Skeletal muscle satellite cell (primary cell): ENCODE measurements around the gene STK32C. TPM values are rescaled to one million over a fixed set of nuclear protein-coding genes. Genes with fewer than 3 reads are reported as not detected.
"Not testable (repeated sequence)": the region's sequence is repeated elsewhere in the genome, so short reads cannot be mapped to it uniquely, and the experiment has no call there.

Experiments
- H3K27me3 ChIP-seq: 2 replicates; pipeline ENCODE4 v1.7.0; 2013; ENCODE audit warnings: low read length; ENCODE audit not compliant: control insufficient read depth, insufficient read depth
- H3K36me3 ChIP-seq: 2 replicates; pipeline ENCODE4 v1.7.0; 2013; ENCODE audit warnings: mild to moderate bottlenecking, control low read depth, low read length; ENCODE audit not compliant: insufficient read depth
- H3K4me1 ChIP-seq: 2 replicates; pipeline ENCODE4 v1.7.0; 2013; ENCODE audit warnings: low read length; ENCODE audit not compliant: control insufficient read depth, insufficient read depth
- H3K4me2 ChIP-seq: 2 replicates; pipeline ENCODE4 v1.7.0; 2013; ENCODE audit warnings: mild to moderate bottlenecking, low read length
- H3K4me3 ChIP-seq: 2 replicates; pipeline ENCODE4 v1.7.0; 2013; ENCODE audit warnings: low read length
- H3K9ac ChIP-seq: 2 replicates; pipeline ENCODE4 v1.7.0; 2013; ENCODE audit warnings: mild to moderate bottlenecking, low read depth, low read length, moderate library complexity
- H3K9me3 ChIP-seq: replicated peaks from 2 replicates; pipeline ENCODE4 v1.7.0; 2013; ENCODE audit warnings: mild to moderate bottlenecking, control low read depth, low read length
- total RNA-seq: library from RNA; depleted of rRNA; stranded (reverse); fragments of >200 nt; gene quantifications from 2 replicates; pipeline ENCODE4 v1.2.3, GENCODE V29; 2012; rRNA removed

The STK32C gene
- 12.7 and 12.9 TPM in 2 replicates for total RNA-seq

DNA sequence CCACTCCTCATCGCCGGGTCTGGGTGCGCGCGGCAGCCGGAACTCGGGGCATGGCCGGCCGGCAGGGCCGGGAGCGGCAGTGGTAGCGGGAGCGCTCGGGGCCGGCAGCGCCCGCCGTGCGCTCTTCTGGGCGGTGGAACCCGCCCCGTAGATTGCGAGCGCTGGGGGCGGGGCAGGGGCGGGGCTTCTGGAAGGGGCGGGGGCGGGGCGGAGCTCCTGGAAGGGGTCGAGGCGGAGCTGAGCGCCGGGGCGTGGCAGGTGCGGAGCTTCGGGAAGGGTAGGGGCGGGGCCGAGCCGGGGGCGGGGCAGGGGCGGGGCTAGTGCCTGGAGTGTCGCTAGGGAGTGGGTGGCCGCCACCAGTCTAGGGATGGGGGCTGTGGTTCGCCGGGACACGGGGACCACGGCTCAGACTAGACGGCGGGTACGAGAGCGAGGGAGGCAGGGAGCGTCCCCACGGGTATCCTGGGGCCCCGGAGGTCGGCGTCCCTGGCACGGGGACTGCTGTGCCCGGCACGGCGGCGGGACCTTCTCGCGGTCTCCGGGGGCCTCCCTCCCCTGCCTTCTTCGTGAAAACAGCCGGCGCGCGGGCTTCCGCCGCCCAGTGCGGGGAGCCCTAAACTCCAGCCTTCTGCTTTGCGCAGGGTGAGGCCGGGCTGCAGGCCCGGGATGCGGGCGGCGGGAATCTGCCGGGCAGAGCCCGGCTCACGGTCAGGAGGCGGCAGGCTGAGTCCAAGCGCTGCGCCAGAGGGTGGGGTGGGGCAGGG is at the start of gene STK32C:
Gene STK32C (minus strand): TSS at position 128 of the 764 bp plus-strand sequence. CDS start 117 bp downstream, at position 11.
- H3K4me1 ChIP-seq: peaks cover 14% of the 10 kb centered on the region
- H3K36me3 ChIP-seq: no peaks in the 10 kb centered on the region
- no peaks in the 10 kb centered on the region for H3K27me3 ChIP-seq
- H3K4me2 ChIP-seq: peak within 1 kb of the TSS; percentile 99
- peak within 1 kb of the TSS; percentile 98 for H3K4me3 ChIP-seq
- no peaks in the 10 kb centered on the region for H3K9me3 ChIP-seq
- H3K9ac ChIP-seq: peak within 1 kb of the TSS; percentile 83

DNA sequence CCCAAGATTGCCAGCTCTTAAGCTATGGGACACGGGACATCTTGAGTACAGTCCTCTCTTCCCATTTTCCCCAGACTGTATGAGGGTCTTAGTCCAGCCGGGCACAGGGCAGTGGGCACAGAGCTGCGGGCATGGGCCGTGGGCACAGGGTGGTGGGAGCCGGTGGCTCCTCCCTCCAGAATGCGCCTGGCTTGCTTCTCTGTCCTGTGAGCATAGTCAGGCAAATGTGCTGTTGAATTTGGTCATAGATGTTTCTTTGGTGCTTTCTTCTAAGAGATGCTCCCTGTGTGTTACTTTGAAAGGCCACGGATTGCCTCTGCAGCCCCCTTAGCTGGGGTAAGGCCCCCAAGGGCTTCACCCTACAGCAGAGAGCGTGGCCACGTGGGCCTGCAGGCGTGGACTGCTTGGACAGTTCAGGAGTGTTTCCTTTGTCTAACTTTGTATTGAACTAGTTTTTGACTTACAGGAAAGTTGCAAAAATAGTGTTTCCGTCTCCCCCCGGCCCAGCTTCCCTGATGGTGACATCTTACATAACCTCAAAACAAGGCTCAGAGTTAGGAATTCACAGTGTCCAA is 49.0 kb upstream of the STK32C start:
- Histone ChIP-seq H3K27me3 (no peaks in the 10 kb centered on the region), H3K9me3 (no peaks in the 10 kb centered on the region), H3K4me1 (no peaks in the 10 kb centered on the region), H3K4me3 (no peak overlapping the region), H3K36me3 (no peaks in the 10 kb centered on the region), H3K4me2 (no peak overlapping the region), H3K9ac (no peak overlapping the region)

DNA sequence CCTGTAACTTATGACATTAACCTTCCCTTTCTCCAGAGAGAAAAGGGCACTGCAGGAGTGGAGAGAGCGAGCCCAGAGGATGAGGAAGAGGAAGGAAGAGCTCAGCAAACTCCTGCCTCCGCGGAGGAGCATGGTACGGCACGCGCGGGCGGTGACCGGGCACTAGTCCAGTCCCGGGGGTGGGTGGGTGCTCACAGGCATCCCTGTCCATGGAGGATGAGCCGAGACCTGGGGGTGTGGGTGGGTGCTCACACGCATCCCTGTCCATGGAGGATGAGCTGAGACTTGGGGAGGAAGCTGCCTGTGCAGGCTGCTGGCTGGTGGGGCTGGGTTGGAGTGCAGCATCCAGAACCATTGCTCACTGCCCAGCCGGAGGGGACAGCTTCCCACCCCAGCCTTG is 48.0 kb upstream of the STK32C start:
- no peaks in the 10 kb centered on the region for H3K27me3 ChIP-seq
- no peak overlapping the region for H3K4me2 ChIP-seq
- H3K4me1 ChIP-seq: no peaks in the 10 kb centered on the region
- no peak overlapping the region for H3K9ac ChIP-seq
- H3K9me3 ChIP-seq: no peaks in the 10 kb centered on the region
- H3K36me3 ChIP-seq: no peaks in the 10 kb centered on the region
- H3K4me3 ChIP-seq: no peak overlapping the region

DNA sequence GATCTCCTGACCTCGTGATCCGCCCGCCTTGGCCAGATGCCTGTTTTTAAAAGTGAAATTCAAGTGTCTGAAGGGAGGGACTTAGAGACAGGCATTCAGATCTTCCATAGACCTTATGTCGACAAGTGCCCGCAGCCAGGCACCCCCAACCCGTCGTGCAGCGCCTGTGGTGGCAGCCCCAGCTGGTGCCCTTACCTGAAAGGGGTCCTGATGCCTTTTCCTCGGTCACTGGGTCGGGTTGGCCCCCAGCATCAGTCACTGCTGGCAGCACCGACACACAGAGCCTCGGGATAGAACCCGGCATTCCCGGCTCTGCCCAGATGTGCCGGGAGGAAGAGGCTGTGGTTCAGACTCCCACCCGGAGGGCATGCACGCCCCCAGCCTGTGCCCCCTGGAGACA is 47.5 kb upstream of the STK32C start:
- H3K36me3 ChIP-seq: no peaks in the 10 kb centered on the region
- no peak overlapping the region for H3K9ac ChIP-seq
- no peak overlapping the region for H3K4me3 ChIP-seq
- H3K27me3 ChIP-seq: no peaks in the 10 kb centered on the region
- no peaks in the 10 kb centered on the region for H3K4me1 ChIP-seq
- no peak overlapping the region for H3K4me2 ChIP-seq
- H3K9me3 ChIP-seq: no peaks in the 10 kb centered on the region

DNA sequence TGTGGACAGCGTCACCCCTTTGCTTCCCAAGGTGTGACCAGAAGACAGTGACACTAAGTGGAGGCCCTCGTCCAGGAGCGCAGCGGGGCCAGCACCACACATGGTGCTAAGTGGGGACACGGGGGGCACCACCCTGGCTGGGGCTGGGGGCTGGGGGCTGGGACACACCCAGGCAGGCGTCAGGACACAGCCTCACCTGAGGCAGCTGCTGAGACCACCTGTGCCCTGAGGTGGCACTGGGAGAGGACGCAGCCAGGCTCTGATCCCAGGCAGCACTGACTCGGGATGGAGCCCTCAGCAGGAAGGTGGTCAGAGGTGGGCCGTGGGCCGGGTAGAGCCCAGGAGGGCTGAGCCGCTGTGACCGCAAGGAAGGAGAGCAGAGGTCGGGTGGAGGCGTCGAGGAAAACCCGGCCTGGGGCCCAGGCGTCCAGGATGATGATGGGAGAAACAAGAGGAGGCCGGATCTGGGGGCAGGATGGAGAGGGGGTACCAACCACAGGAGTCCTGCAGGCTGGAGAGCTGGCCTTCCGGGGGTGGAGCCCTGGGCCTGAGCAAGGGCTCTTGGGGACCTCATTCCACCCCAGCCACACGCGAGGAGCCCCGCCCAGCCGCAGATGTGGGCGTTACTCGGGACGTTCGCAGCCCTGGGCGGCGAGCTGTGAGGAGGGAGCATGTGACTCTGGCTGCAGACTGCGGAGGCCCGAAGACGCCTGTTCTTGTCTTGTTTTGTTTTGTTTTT is 46.8 kb upstream of the STK32C start:
- Histone ChIP-seq H3K4me2 (no peak overlapping the region), H3K36me3 (no peaks in the 10 kb centered on the region), H3K4me3 (no peak overlapping the region), H3K4me1 (no peaks in the 10 kb centered on the region), H3K27me3 (no peaks in the 10 kb centered on the region), H3K9me3 (no peaks in the 10 kb centered on the region), H3K9ac (no peak overlapping the region)

DNA sequence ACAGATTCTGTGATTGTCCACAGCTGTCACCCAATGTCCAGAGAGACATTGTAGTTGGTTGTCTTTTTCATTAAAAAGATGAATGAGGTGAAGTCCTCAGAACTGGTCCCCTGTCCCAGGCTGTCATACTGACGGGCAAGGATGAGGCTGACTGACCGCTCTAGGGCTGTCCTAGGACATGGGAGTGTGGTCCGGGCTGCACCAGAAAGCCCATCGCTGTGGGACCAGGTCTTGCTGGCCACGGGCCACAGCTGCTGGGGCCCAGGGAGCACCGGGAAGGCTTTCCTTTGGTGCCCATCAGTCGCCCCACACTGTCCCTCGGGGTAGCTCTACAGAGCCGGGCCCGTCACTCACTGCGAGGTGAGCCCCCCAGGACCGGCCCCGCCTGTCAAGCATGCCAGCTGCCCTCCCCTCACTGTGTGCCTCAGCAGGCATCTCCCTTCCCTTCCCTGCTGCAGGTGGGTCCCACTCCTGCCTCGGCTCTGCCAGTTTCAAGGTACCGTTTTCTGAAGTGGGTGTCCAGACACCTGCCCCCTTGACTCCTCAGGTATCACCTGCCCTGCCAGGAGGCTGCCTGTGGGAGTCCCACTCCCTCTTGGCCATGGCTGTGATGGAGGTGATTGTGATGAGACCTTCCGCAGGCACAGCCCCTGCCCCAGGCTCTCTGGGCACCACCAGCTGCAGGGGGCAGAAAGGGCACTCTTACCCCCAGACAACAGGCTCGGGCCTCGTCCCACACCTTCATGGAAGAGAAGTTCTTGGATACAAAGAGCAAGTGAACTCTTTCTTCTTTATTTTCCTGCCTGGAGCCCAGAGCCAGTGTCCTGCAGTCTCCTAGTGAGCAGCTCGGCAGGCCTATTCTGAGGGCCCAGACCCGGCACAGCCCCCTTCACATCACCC is 46.0 kb upstream of the STK32C start:
- Histone ChIP-seq H3K36me3 (no peaks in the 10 kb centered on the region), H3K9ac (no peak overlapping the region), H3K4me2 (no peak overlapping the region), H3K4me3 (no peak overlapping the region), H3K27me3 (no peaks in the 10 kb centered on the region), H3K9me3 (no peaks in the 10 kb centered on the region), H3K4me1 (no peaks in the 10 kb centered on the region)

DNA sequence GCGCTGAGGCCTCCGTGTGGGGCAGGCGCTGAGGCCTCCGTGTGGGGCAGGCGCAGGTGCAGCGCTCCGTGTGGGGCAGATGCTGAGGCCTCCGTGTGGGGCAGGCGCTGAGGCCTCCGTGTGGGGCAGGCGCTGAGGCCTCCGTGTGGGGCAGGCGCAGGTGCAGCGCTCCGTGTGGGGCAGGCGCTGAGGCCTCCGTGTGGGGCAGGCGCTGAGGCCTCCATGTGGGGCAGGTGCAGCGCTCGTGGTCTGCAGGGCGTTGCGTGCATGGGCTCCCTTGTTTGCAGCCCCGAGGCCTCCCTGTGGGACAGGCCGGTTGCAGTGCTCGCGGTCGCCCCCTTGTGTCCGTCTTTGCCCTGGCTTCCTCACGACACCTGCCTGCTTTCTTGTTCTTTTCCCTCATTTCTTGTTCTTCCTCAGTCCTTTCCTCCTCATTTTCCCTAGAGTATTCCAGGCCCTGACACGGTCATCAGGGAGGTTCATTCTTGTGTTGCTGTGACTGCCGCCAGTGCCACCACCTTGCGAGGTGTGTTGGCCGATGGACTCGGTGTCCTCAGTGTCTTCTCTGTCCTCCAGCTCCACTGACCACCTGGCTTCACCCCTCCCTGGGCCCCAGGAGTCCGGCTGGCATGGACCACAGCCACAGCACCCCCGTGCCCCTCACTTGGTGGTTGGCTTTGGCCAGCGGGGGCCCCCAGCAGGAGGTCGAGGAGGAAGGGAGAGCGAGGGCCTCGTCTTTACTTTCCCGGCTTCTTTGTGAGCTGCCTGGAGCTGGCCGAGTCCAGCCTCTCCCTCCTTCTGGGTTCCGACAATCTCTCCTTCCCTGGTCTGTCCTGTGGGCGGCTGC is 44.9 kb upstream of the STK32C start:
- H3K9me3 ChIP-seq, H3K4me3 ChIP-seq, H3K4me2 ChIP-seq, H3K4me1 ChIP-seq, H3K36me3 ChIP-seq, H3K9ac ChIP-seq, H3K27me3 ChIP-seq: not testable (repeated sequence)

DNA sequence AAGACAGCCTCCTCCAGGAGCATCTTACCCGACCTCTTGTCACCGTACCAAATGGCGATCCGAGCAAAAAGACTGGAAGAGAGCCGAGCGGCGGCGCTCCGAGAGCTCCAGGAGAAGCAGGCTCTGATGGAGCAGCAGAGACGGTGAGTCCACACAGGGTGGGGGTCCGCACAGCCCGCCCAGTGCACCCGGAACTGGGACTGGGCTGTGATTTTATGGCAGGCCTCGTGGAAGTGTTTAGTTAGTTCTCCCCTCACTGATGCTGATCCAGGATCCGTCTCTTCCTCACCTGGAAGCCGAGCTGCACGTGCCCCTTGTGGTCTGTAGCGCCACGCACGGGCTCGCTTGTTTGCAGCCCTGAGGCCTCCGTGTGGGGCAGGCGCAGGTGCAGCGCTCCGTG is 43.9 kb upstream of the STK32C start:
- H3K36me3 ChIP-seq: no peaks in the 10 kb centered on the region

DNA sequence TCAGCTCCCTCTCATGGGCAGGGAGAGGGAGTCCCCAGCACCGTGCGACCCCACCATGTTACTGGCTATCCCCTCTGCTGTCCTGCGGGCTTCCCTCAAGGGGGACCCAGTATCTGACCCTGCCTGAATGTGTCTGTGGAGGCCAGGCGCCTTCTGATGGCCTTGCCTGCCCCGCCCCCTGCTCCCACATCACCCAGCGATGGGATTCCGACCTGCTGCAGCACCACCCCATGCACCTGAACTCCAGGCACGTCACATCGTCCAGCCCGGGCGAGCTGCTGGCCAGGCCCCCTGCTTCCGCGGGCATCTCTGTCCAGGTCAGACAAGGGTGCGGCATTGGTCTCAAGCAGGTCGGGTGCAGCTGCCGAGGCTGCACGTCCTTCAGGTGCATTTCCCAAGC is 43.2 kb upstream of the STK32C start:
- no peaks in the 10 kb centered on the region for H3K9me3 ChIP-seq
- no peaks in the 10 kb centered on the region for H3K27me3 ChIP-seq
- H3K4me3 ChIP-seq: no peak overlapping the region
- H3K4me1 ChIP-seq: no peaks in the 10 kb centered on the region
- H3K36me3 ChIP-seq: no peaks in the 10 kb centered on the region
- no peak overlapping the region for H3K4me2 ChIP-seq
- H3K9ac ChIP-seq: no peak overlapping the region

More for the DNA sequence above, 43.9 kb upstream of the STK32C start:
- Histone ChIP-seq H3K9ac (no peak overlapping the region), H3K4me2 (no peak overlapping the region), H3K4me1 (no peaks in the 10 kb centered on the region), H3K4me3 (no peak overlapping the region), H3K9me3 (no peaks in the 10 kb centered on the region), H3K27me3 (no peaks in the 10 kb centered on the region)

DNA sequence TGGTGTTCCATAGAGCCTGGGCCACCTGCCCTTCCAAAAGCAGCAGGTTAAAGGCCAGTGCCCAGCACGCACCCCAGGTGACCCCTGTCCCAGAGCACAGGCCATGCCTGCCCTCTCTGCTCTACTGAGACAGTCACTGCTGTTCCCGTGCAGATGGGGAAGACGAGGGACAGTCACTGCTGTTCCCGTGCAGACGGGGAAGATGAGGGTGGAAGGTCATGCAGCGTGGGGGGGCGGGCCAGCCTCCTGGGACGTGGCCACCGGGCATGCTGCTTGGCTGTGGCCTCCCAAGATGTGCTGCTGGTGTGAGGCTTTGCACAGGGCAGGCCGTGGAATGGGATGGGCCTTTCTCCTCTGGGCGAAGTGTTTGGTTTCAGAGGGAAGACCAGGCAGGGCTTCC is 42.6 kb upstream of the STK32C start:
- Histone ChIP-seq H3K9me3 (no peaks in the 10 kb centered on the region), H3K9ac (no peak overlapping the region), H3K4me2 (no peak overlapping the region), H3K36me3 (no peaks in the 10 kb centered on the region), H3K4me3 (no peak overlapping the region), H3K27me3 (no peaks in the 10 kb centered on the region), H3K4me1 (no peaks in the 10 kb centered on the region)
